H4 (cell line): Measurements from ENCODE around the gene STXBP5. TPM values are rescaled to one million over a fixed set of nuclear protein-coding genes. Genes with fewer than 3 reads are reported as not detected.

ENCODE experiments used
- DNase-seq: peaks from one replicate; pipeline ENCODE4 v3.0.0-alpha.2; 2015; ENCODE audit warnings: low spot score
- total RNA-seq: library from RNA; depleted of rRNA; stranded (reverse); fragments of >200 nt; shearing (Covaris generic); gene quantifications from 2 replicates; pipeline ENCODE4 v1.2.3, GENCODE V29; 2014

Gene STXBP5
- total RNA-seq, 1 experiment from 2014 or later, result 7.7 TPM

GRCh38 chr6:147178355-147178754 lies 25.9 kb upstream of the STXBP5 start:
- no peak for DNase-seq

- no peak for DNase-seq
Observed at GRCh38 chr6:147179809-147180208, 24.4 kb upstream of the STXBP5 start.

GRCh38 chr6:147180926-147181325 lies 23.3 kb upstream of the STXBP5 start:
- no peak for DNase-seq

GRCh38 chr6:147184379-147184778 lies 19.8 kb upstream of the STXBP5 start:
- no peak for DNase-seq

GRCh38 chr6:147185216-147185615 lies 19.0 kb upstream of the STXBP5 start:
- DNase-seq, result no peak

GRCh38 chr6:147190556-147190955 lies 13.7 kb upstream of the STXBP5 start:
- no peak for DNase-seq

- peak; percentile 14 for DNase-seq
Observed at GRCh38 chr6:147192278-147192911, 11.8 kb upstream of the STXBP5 start.

- no peak for DNase-seq
Observed at GRCh38 chr6:147194652-147195411, 9.4 kb upstream of the STXBP5 start.

- no peak for DNase-seq
Observed at GRCh38 chr6:147195510-147195909, 8.7 kb upstream of the STXBP5 start.

GRCh38 chr6:147195987-147196386 lies 8.2 kb upstream of the STXBP5 start:
- no peak for DNase-seq

- DNase-seq, result no peak
Observed at GRCh38 chr6:147200711-147201110, 3.5 kb upstream of the STXBP5 start.

- DNase-seq, result no peak
Observed at GRCh38 chr6:147201885-147202515, 2.2 kb upstream of the STXBP5 start.

- peak; percentile 88 for DNase-seq
Observed at GRCh38 chr6:147202516-147203310, 1.5 kb upstream of the STXBP5 start.

GRCh38 chr6:147203311-147204059 lies 732 bp upstream of the STXBP5 start:
- peak; percentile 19 for DNase-seq

GRCh38 chr6:147204843-147205311 lies 660 bp downstream of the STXBP5 start:
- no peak for DNase-seq

- peak; percentile 6 for DNase-seq
Observed at GRCh38 chr6:147205690-147206600, 1.7 kb downstream of the STXBP5 start.

GRCh38 chr6:147207351-147207750 lies 3.1 kb downstream of the STXBP5 start:
- no peak for DNase-seq

GRCh38 chr6:147207837-147208754 lies 3.9 kb downstream of the STXBP5 start:
- DNase-seq, result no peak
